A549 (cell line): ENCODE measurements around the gene IGFBP5. TPM values are rescaled to one million over a fixed set of nuclear protein-coding genes. Genes with fewer than 3 reads are reported as not detected.

Experiments
- ATAC-seq, 2 experiments: fragments of 200-7000 bp in 1 of 2; fragments of >200 bp in 1 of 2; cut with Nextera tagmentation in 1 of 2; cut with Tn5 transposase in 1 of 2; 3 replicates each; pipeline versions ENCODE4 v1.8.0 to v1.9.1; 2018 to 2020; ENCODE audit warnings: mild to moderate bottlenecking in 1 of 2, moderate library complexity in 1 of 2
- CTCF ChIA-PET: fragments of 300-600 bp; sonication (Branson Sonifier 250); formaldehyde crosslinking; extraction: SDS; loops from one replicate; lab custom pipeline; 2021; ENCODE audit warnings: antibody characterized with exemption, inconsistent platforms; lab: Yijun Ruan, JAX
- POLR2A ChIA-PET: fragments of 350-600 bp; formaldehyde crosslinking; extraction: SDS; loops from one replicate; lab custom pipeline; 2021; ENCODE audit warnings: antibody characterized with exemption, inconsistent platforms; lab: Yijun Ruan, JAX
- DNase-seq, 2 experiments: peaks; one replicate each; pipeline versions ENCODE4 v3.0.0 to v3.0.0-alpha.2; 2011 to 2016; ENCODE audit warnings: low read depth in 1 of 2, low spot score in 1 of 2
- FAIRE-seq: peaks from 2 replicates; lab custom pipeline; 2011; peaks lifted over from hg19 to GRCh38; lab: Jason Lieb, UNC
- H3K27ac ChIP-seq, 2 experiments: fragments of >200 bp; sonication (Bioruptor Twin); formaldehyde crosslinking; 3 replicates each; pipeline ENCODE4 v1.5.1; 2016 to 2017
- H3K4me1 ChIP-seq: fragments of >200 bp; sonication (Bioruptor Twin); formaldehyde crosslinking; 3 replicates; pipeline ENCODE4 v1.6.1; 2016
- H3K4me2 ChIP-seq: fragments of >200 bp; sonication (Bioruptor Twin); formaldehyde crosslinking; 3 replicates; pipeline ENCODE4 v1.6.1; 2016
- H3K4me3 ChIP-seq: fragments of >200 bp; sonication (Bioruptor Twin); formaldehyde crosslinking; 3 replicates; pipeline ENCODE4 v1.5.1; 2016
- H3K9me3 ChIP-seq: fragments of >200 bp; sonication (Bioruptor Twin); formaldehyde crosslinking; 3 replicates; pipeline ENCODE4 v1.6.1; 2016
- ATOH8 ChIP-seq: fragments of 250-450 bp; sonication (Bioruptor Pico); IDR thresholded peaks from 2 replicates; pipeline ENCODE4 v1.5.0; 2020; ENCODE audit warnings: low read depth, mild to moderate bottlenecking, moderate library complexity
- CEBPB ChIP-seq, 2 experiments: fragments of >200 bp in 1 of 2; sonication (Bioruptor Twin) in 1 of 2; formaldehyde crosslinking in 1 of 2; IDR thresholded peaks; 2 replicates each; pipeline ENCODE4 v1.6.1; 2012 to 2016
- CHD4 ChIP-seq: fragments of 200-600 bp; sonication (generic); IDR thresholded peaks from 2 replicates; pipeline ENCODE4 v1.6.1; 2016; ENCODE audit warnings: antibody characterized with exemption, mild to moderate bottlenecking, borderline replicate concordance
- EHF ChIP-seq: fragments of 250-450 bp; sonication (Bioruptor Pico); IDR thresholded peaks from 2 replicates; pipeline ENCODE4 v1.5.0; 2020; ENCODE audit warnings: mild to moderate bottlenecking
- EP300 ChIP-seq, 2 experiments: fragments of >200 bp; sonication (Bioruptor Twin); formaldehyde crosslinking; IDR thresholded peaks; 2 replicates in 1 of 2; 3 replicates in 1 of 2; pipeline ENCODE4 v1.6.1; 2016 to 2017
- GATA3 ChIP-seq: IDR thresholded peaks from 2 replicates; pipeline ENCODE4 v1.6.1; 2012; ENCODE audit warnings: borderline replicate concordance
- HES2 ChIP-seq: fragments of >200 bp; sonication (Bioruptor Twin); formaldehyde crosslinking; IDR thresholded peaks from 2 replicates; pipeline ENCODE4 v1.6.1; 2016
- HEYL ChIP-seq: fragments of 250-450 bp; sonication (Bioruptor Pico); IDR thresholded peaks from 2 replicates; pipeline ENCODE4 v1.8.0; 2021; ENCODE audit warnings: mild to moderate bottlenecking, moderate library complexity
- HMGXB4 ChIP-seq: fragments of 250-450 bp; sonication (Bioruptor Pico); IDR thresholded peaks from 2 replicates; pipeline ENCODE4 v1.5.0; 2021; ENCODE audit warnings: mild to moderate bottlenecking, moderate library complexity, borderline replicate concordance
- HOXB5 ChIP-seq: fragments of 250-450 bp; sonication (Bioruptor Pico); IDR thresholded peaks from 2 replicates; pipeline ENCODE4 v1.5.0; 2020; ENCODE audit warnings: mild to moderate bottlenecking, moderate library complexity
- MAFK ChIP-seq: fragments of 450-650 bp; IDR thresholded peaks from 2 replicates; pipeline ENCODE4 v1.6.1; 2014; ENCODE audit not compliant: partially characterized antibody
- REST ChIP-seq: fragments of 200-600 bp; sonication (generic); IDR thresholded peaks from 2 replicates; pipeline ENCODE4 v1.6.1; 2016; ENCODE audit warnings: antibody characterized with exemption, mild to moderate bottlenecking, moderate library complexity
- RNF2 ChIP-seq: fragments of 200-600 bp; sonication (generic); IDR thresholded peaks from 2 replicates; pipeline ENCODE4 v1.6.1; 2016; ENCODE audit warnings: low read depth, mild to moderate bottlenecking, antibody characterized with exemption, moderate library complexity, borderline replicate concordance
- SMC3 ChIP-seq: fragments of >200 bp; sonication (Bioruptor Twin); formaldehyde crosslinking; IDR thresholded peaks from 3 replicates; pipeline ENCODE4 v1.6.1; 2018; ENCODE audit warnings: inconsistent platforms
- ZNF302 ChIP-seq: fragments of 250-450 bp; sonication (Bioruptor Pico); IDR thresholded peaks from 2 replicates; pipeline ENCODE4 v1.9.0; 2021; ENCODE audit warnings: inconsistent platforms, mild to moderate bottlenecking, moderate library complexity
- ZSCAN20 ChIP-seq: fragments of 250-450 bp; sonication (Bioruptor Pico); IDR thresholded peaks from 2 replicates; pipeline ENCODE4 v1.8.0; 2022; ENCODE audit warnings: mild to moderate bottlenecking, moderate library complexity
- WGBS: methylation state at CpG from one replicate; pipeline ENCODE4 v1.1.6; 2017; ENCODE audit errors: missing lambda C conversion rate; 5-methylcytosine and 5-hydroxymethylcytosine counted together
- polyA plus RNA-seq, 4 experiments: library from polyadenylated mRNA; depleted of rRNA in 3 of 4; stranded (reverse); fragments of >200 nt; fragmentation: RNase III in 1 of 4; extraction: RNeasy Plus Mini Kit Qiagen cat#74134 plus additional on column Dnase treatment in 1 of 4; gene quantifications; 2 replicates in 3 of 4; 3 replicates in 1 of 4; pipeline ENCODE4 v1.2.3, GENCODE V29; 2011 to 2017

The IGFBP5 gene
- polyA plus RNA-seq, 2 of the 4 experiments (the other 2 are of a cell fraction): 0.23 to 0.97 TPM

- no peak for FAIRE-seq
These were observed 11.5 kb downstream of the IGFBP5 start for GRCh38 chr2:216683846-216684245.

GRCh38 chr2:216681683-216682082 lies 13.7 kb downstream of the IGFBP5 start:
- TF ChIP-seq GATA3 (no peak), SMC3 (no peak), REST (no peak), ATOH8 (CRISPR knock-in tag) (no peak), CHD4 (no peak), HES2 (no peak), EP300 (IDR thresholded peaks at IDR 0.05) (no peak), HOXB5 (CRISPR knock-in tag) (no peak), HEYL (CRISPR knock-in tag) (no peak), MAFK (no peak)
- ATAC-seq (no peak), DNase-seq (no peak), FAIRE-seq (no peak)
- ChIA-PET CTCF (interaction anchor here (0.7 to 3.9 kb wide), 24 partner anchors 11 to 1074 kb away, joined by 3 to 30 read pairs (median 4); partner anchors contain the start of genes IGFBP2 and IGFBP5), POLR2A (no interaction called here)
- peak overlapping the region; percentile 63; the same call in 2 of the 3 replicates for H3K4me2 ChIP-seq
- H3K9me3 ChIP-seq: no peaks in the 10 kb centered on the region
- 4% methylated on average over 2 of the region's 2 CpGs for WGBS
- no peak overlapping the region for H3K27ac ChIP-seq
- peaks cover 21% of the 10 kb centered on the region; the same call in 2 of the 3 replicates for H3K4me1 ChIP-seq
- no peak overlapping the region for H3K4me3 ChIP-seq

More at GRCh38 chr2:216683846-216684245, 11.5 kb downstream of the IGFBP5 start:
- H3K4me2 ChIP-seq: peak overlapping the region; percentile 36; the same call in 2 of the 3 replicates
- H3K4me1 ChIP-seq: peaks cover 21% of the 10 kb centered on the region; the same call in 2 of the 3 replicates
- ATAC-seq: peak; percentile 47 to 79
- DNase-seq: peak in 1 of 2 experiments; percentile 66
- CTCF ChIA-PET: interaction anchor here (1.0 to 3.9 kb wide), 5 partner anchors 14 to 827 kb away, joined by 3 to 17 read pairs (median 4); no protein-coding TSS in a partner anchor
- H3K27ac ChIP-seq: peak overlapping the region; percentile 18 to 44; a peak in 2 of 6 replicates
- POLR2A ChIA-PET: no interaction called here
- TF ChIP-seq HES2: peak; percentile 61; the same call in 1 of the 2 replicates
- peak; percentile 69 to 90 for TF ChIP-seq CEBPB (IDR thresholded peaks at IDR 0.05)
- TF ChIP-seq RNF2: no peak
- TF ChIP-seq, all 56 proteins: peak for 2
- no peak overlapping the region for H3K4me3 ChIP-seq
- WGBS: 10% methylated on average over 2 of the region's 3 CpGs
- H3K9me3 ChIP-seq: no peaks in the 10 kb centered on the region

- ChIA-PET CTCF (interaction anchor here (1.1 to 3.9 kb wide), 7 partner anchors 12 to 1075 kb away, joined by 3 to 30 read pairs (median 6); no protein-coding TSS in a partner anchor), POLR2A (no interaction called here)
- TF ChIP-seq HMGXB4 (CRISPR knock-in tag) (no peak), EHF (CRISPR knock-in tag) (no peak), ZNF302 (CRISPR knock-in tag) (no peak), ZSCAN20 (CRISPR knock-in tag) (no peak)
- no peak for ATAC-seq
- 80% methylated on average over 10 of the region's 10 CpGs for WGBS
- no peak overlapping the region for H3K4me3 ChIP-seq
- H3K27ac ChIP-seq: no peak overlapping the region
- H3K4me1 ChIP-seq: peaks cover 21% of the 10 kb centered on the region; the same call in 2 of the 3 replicates
- H3K9me3 ChIP-seq: no peaks in the 10 kb centered on the region
- DNase-seq: no peak
- H3K4me2 ChIP-seq: no peak overlapping the region
- FAIRE-seq: no peak
These were observed 14.3 kb downstream of the IGFBP5 start for GRCh38 chr2:216680951-216681629.
